Subcutaneous abdominal adipose tissue (tissue), 5 donors: ENCODE results near the gene PLOD1.

Experiments used
- H3K27ac ChIP-seq: one replicate; pipeline ENCODE4 v1.7.0; 2013; ENCODE audit warnings: low read depth, mild to moderate bottlenecking, inconsistent platforms, low read length, moderate library complexity
- H3K27me3 ChIP-seq, 5 donors: one replicate each; pipeline ENCODE4 v1.7.0; 2013; ENCODE audit warnings: low read length in 5 of 5, inconsistent platforms in 1 of 5; ENCODE audit not compliant: control insufficient read depth in 5 of 5, insufficient read depth in 4 of 5
- H3K36me3 ChIP-seq, 5 donors: one replicate each; pipeline ENCODE4 v1.7.0; 2013; ENCODE audit warnings: low read length in 5 of 5; ENCODE audit not compliant: control insufficient read depth in 5 of 5, insufficient read depth in 5 of 5
- H3K4me1 ChIP-seq, 5 donors: one replicate each; pipeline ENCODE4 v1.7.0; 2013; ENCODE audit warnings: low read length in 5 of 5, mild to moderate bottlenecking in 3 of 5, moderate library complexity in 1 of 5; ENCODE audit not compliant: control insufficient read depth in 5 of 5, insufficient read depth in 5 of 5
- H3K4me3 ChIP-seq, 5 donors: one replicate each; pipeline ENCODE4 v1.7.0; 2013; ENCODE audit warnings: low read length in 5 of 5, low read depth in 1 of 5
- H3K9ac ChIP-seq, 5 donors: one replicate each; pipeline ENCODE4 v1.7.0; 2013; ENCODE audit warnings: low read length in 5 of 5, mild to moderate bottlenecking in 4 of 5, moderate library complexity in 3 of 5
- H3K9me3 ChIP-seq, 5 donors: one replicate each; pipeline ENCODE4 v1.7.0; 2013; ENCODE audit warnings: low read length in 5 of 5; ENCODE audit not compliant: control insufficient read depth in 5 of 5
- donor health status: healthy.
- donor health status: healthy.
- donor health status: healthy.
- donor health status: healthy.
- donor health status: healthy.

Gene PLOD1

GRCh38 chr1:11964656-11965055 is 30.1 kb downstream of the PLOD1 start:
- Histone ChIP-seq H3K4me3 (no peak overlapping the region), H3K4me1 (peaks cover 0 to 16% (median 12%) of the 10 kb centered on the region in 5 donors), H3K9me3 (no peaks in the 10 kb centered on the region), H3K9ac (no peak overlapping the region), H3K27me3 (no peaks in the 10 kb centered on the region), H3K27ac (no peak overlapping the region), H3K36me3 (peaks cover 0 to 58% (median 53%) of the 10 kb centered on the region in 5 donors)

GRCh38 chr1:11967028-11967547 is 32.6 kb downstream of the PLOD1 start:
- H3K9ac ChIP-seq = no peak overlapping the region
- no peaks in the 10 kb centered on the region for H3K27me3 ChIP-seq
- H3K4me3 ChIP-seq = no peak overlapping the region
- no peaks in the 10 kb centered on the region for H3K4me1 ChIP-seq
- no peaks in the 10 kb centered on the region for H3K9me3 ChIP-seq
- H3K27ac ChIP-seq = no peak overlapping the region
- H3K36me3 ChIP-seq = peaks cover 0 to 63% (median 52%) of the 10 kb centered on the region in 5 donors

GRCh38 chr1:11970441-11971185 is 36.1 kb downstream of the PLOD1 start:
- H3K4me1 ChIP-seq = no peaks in the 10 kb centered on the region
- H3K4me3 ChIP-seq = no peak overlapping the region
- H3K36me3 ChIP-seq = peaks cover 0 to 71% (median 54%) of the 10 kb centered on the region in 5 donors
- no peaks in the 10 kb centered on the region for H3K9me3 ChIP-seq
- no peaks in the 10 kb centered on the region for H3K27me3 ChIP-seq
- H3K9ac ChIP-seq = no peak overlapping the region
- no peak overlapping the region for H3K27ac ChIP-seq

DNA sequence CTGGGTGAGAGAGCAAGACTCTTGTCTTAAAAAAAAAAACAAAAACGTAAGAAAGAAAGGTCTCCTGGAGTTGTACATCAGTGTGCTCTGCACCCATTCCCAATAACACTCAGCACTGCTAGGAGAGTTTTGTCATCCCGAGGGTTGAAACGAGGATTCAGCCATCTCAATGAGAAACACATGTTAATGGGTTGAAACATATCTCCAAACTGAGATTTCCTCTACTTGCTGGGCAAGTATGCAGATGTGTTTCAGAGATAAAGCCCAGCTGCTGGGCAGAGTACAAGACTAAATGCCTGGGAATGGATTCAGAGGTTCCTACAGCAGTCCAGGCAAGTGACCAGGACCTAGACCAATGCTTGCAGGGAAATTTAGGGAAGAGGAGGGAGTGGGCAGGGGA is 43.1 kb downstream of the PLOD1 start:
- Histone ChIP-seq H3K4me1 (peaks cover 1 to 36% (median 33%) of the 10 kb centered on the region in 5 donors), H3K27me3 (no peaks in the 10 kb centered on the region), H3K4me3 (no peak overlapping the region), H3K9ac (no peak overlapping the region), H3K9me3 (no peaks in the 10 kb centered on the region), H3K36me3 (peaks cover 1 to 40% (median 33%) of the 10 kb centered on the region in 5 donors), H3K27ac (no peak overlapping the region)

DNA sequence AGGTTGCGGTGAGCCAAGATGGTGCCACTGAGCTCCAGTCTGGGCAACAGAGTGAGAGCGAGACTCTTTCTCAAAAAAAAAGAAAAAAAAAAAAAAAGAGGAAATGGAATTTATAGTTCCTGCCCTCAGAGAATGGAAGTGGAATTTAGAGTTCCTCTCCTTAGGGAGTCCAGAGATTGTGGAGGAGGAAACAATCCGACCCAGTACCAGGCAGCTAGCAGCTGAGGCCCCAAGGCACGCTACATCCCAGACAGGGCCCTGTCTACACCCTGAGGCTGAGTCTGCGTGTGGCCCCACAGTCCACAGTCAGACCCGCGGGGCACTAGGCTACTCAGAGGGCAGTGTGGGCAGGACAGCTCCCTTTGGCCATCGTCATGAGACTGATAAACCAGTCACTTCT is 43.8 kb downstream of the PLOD1 start:
- H3K36me3 ChIP-seq = peaks cover 3 to 40% (median 31%) of the 10 kb centered on the region in 5 donors
- no peaks in the 10 kb centered on the region for H3K27me3 ChIP-seq
- no peaks in the 10 kb centered on the region for H3K9me3 ChIP-seq
- no peak overlapping the region for H3K4me3 ChIP-seq
- H3K9ac ChIP-seq = no peak overlapping the region
- H3K27ac ChIP-seq = no peak overlapping the region
- peaks cover 1 to 38% (median 34%) of the 10 kb centered on the region in 5 donors for H3K4me1 ChIP-seq

DNA sequence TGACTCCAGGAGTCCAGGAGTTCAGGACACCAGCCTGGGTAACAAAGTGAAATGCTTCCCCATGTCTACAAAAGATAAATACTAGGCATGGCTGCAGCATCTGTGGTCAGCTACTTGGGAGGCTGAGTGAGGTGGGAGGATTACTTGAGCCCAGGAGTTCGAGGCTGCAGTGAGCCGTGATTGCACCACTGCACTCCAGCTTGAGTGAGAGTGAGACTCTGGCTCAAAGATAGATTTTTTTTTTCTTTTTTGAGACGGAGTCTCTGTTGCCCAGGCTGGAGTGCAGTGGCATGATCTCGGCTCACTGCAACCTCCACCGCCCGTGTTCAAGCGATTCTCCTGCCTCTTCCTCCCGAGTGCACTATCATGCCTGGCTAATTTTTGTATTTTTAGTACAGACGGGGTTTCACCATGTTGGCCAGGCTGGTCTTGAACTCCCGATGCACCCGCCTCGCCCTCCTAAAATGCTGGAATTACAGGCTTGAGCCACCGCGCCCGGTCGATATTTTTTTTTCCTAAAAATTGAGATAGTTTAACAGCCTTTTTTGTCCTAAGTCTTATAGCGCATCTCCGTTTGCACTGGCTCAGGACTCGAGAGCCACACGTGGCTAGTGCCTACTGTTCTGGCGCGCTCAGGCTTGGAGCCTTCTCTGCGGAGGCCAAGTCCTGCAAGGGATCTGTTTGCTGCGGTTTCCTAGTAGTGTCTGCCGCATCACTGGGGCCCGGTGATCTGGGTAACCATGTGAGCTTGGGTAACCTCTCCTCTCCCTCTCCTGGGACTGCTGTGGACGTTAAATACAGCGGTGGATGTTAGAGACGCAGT is 44.7 kb downstream of the PLOD1 start:
- Histone ChIP-seq H3K9ac (peak overlapping the region in 4 of 5 donors; percentile 76 to 92 (median 88)), H3K4me1 (peaks cover 1 to 42% (median 34%) of the 10 kb centered on the region in 5 donors)

DNA sequence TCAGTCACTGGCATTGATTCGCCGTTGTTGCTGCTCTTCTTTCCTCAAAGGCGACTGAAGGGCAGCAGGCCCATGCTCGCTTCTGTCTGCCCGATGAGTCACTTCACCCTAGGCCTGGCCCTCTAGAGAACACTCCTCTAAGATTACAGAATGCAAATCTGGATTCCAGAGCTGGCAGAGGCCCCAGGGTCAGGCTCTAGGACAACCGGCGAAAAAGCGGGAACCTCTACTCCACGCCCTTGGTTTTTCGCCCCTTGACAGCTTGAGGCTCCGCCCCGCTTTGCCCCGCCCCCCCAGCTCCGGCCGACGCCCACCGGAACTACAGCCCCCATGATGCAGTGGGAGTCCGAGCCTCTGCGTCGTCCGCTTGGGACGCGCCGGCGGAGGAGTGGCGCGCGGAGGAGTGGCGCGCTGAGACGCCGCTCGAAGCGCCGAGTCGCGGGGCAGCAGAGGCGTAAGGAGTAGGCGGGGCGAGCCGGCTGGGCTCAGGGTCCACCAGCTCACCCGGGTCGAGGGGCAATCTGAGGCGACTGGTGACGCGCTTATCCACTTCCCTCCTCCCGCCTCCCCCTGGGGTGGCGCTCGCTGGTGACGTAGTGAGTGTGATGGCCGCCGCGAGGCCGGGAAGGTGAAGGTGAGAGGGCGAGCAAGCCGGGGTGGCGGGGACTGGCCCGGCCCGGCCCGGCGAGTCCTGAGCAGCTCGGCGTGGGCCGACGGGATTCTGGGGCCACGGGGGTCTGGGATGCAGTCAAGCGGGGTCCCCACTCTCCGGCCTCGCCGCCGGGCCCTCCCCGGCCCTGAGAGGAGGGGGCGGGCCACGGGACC is 45.5 kb downstream of the PLOD1 start, which contains the start of gene MFN2:
TSS of gene MFN2 (plus strand) at position 594 of the 825 bp plus-strand sequence. CDS start 8,725 bp downstream, outside the sequence.
- Histone ChIP-seq H3K9me3 (no peaks in the 10 kb centered on the region), H3K36me3 (peaks cover 3 to 40% (median 33%) of the 10 kb centered on the region in 5 donors), H3K27ac (peak within 1 kb of the TSS; percentile 94), H3K9ac (peak within 1 kb of the TSS; percentile 86 to 98 (median 92)), H3K4me3 (peak within 1 kb of the TSS; percentile 70 to 92 (median 90)), H3K4me1 (peaks cover 1 to 44% (median 34%) of the 10 kb centered on the region in 5 donors), H3K27me3 (no peaks in the 10 kb centered on the region)

More for the DNA sequence above, 44.7 kb downstream of the PLOD1 start:
- H3K36me3 ChIP-seq = peaks cover 3 to 40% (median 33%) of the 10 kb centered on the region in 5 donors
- H3K27me3 ChIP-seq = no peaks in the 10 kb centered on the region
- no peaks in the 10 kb centered on the region for H3K9me3 ChIP-seq
- peak overlapping the region; percentile 68 to 92 (median 85) for H3K4me3 ChIP-seq
- peak overlapping the region; percentile 94 for H3K27ac ChIP-seq

- Histone ChIP-seq H3K27ac (peak overlapping the region; percentile 94), H3K9ac (peak overlapping the region; percentile 86 to 98 (median 92)), H3K9me3 (no peaks in the 10 kb centered on the region), H3K27me3 (no peaks in the 10 kb centered on the region), H3K4me1 (peaks cover 1 to 49% (median 36%) of the 10 kb centered on the region in 5 donors), H3K4me3 (peak overlapping the region; percentile 70 to 92 (median 90)), H3K36me3 (peaks cover 3 to 36% (median 30%) of the 10 kb centered on the region in 5 donors)
Observed at GRCh38 chr1:11980676-11980972, 46.1 kb downstream of the PLOD1 start.

GRCh38 chr1:11981378-11982009 is 47.0 kb downstream of the PLOD1 start:
- peak overlapping the region in 1 of 5 donors; percentile 92 for H3K9ac ChIP-seq
- H3K27ac ChIP-seq = peak overlapping the region; percentile 94

More at GRCh38 chr1:11981378-11982009, 47.0 kb downstream of the PLOD1 start:
- no peak overlapping the region for H3K4me3 ChIP-seq
- H3K27me3 ChIP-seq = no peaks in the 10 kb centered on the region
- peaks cover 3 to 57% (median 43%) of the 10 kb centered on the region in 5 donors for H3K4me1 ChIP-seq
- H3K9me3 ChIP-seq = no peaks in the 10 kb centered on the region
- H3K36me3 ChIP-seq = peaks cover 3 to 43% (median 37%) of the 10 kb centered on the region in 5 donors
